ENCODE measurements around the gene SELENOM.
"Not testable (repeated sequence)": the region's sequence is repeated elsewhere in the genome, so short reads cannot be mapped to it uniquely, and the experiment has no call there.

The SELENOM gene

DNA sequence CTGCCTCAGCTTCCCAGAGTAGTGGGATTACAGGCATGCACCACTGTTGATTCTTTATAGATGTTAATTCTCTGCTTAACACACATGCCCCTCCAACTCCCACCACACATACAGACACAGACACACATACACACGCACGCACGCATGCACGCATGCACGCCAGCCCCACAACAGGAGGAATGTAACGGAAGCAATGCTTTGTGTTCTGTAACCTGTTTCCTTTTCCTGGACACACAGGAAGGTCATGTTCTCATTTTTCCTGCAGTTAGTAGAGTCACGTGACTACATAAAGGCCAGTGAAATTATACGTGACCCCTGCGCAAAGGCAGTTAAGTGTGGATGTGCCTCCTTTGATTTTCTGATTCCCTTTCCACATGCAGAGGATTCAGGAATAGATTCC, 34.2 kb downstream of the SELENOM start:
- DNase-seq, result not testable (repeated sequence)

GRCh38 chr22:31069691-31070314, 37.6 kb downstream of the SELENOM start:
- DNase-seq, result not testable (repeated sequence)

GRCh38 chr22:31068970-31069369, 38.4 kb downstream of the SELENOM start:
- no peak for DNase-seq

DNA sequence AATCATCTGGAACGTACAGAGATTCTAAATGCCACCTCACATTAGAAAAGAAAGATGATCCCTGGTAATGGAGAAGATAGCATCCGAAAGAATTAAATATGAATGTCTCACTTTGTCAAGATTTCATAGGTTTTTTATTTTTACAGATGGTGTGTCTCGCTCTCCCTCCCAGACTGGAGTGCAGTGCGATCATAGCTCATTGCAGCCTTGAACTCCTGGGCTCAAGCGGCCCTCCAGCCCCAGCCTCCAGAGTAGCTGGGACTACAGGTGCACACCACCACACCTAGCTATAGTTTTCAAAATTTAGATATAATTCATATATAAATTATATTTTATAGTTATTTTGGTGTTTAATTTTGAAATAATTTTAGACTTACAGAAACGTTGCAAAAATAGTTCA, 43.0 kb downstream of the SELENOM start:
- no peak for DNase-seq

DNA sequence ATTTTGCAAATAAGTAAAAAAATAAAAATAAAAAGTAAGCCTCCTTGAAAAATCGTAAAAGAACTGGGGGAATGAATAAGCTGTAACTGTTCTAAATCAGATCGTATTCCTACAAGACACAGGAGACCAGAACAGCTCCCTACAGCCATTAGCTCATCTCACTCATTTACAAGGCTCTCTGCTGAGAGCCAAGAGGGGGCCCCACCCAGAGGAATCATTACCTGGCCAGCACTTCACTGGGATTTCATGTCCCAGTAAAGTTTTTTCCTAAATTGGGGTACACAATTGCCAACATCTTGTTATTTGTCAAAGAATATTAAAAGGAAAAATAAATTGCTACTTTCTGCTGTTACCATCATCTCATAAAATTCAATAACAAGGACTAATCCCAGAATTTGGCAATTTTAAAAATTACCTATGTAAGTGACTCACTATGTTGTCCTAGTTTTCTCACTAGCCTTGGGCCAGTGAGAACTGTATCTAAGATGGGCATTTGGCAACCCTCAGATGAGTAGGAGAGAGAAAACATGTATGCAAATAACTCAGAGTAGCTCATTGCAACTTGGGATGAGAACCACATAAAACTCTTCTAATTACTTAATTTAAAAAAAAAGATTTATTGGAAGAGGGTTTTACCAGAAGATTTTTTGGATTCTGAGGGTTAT, 44.7 kb downstream of the SELENOM start:
- no peak for DNase-seq

DNA sequence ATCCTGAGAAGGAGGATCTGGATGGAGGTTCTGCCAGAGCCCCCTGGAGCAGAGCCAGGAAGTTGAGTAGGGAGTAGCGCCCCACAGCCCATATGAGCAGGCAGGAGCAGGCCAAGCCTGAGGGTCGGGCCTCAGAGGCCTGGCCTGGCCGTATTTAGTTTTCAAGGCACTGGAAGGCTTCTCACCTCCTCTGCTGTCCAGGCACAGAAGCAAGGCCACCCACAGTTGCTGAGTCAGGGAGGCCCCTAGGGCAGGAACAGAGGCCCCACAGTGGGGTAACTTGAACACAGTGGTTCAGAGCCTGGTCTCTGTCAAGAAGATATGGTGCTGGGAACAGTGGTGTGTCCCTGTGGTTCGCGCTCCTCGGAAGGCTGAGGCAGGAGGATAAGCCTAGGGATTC, 47.7 kb downstream of the SELENOM start:
- not testable (repeated sequence) for DNase-seq

DNA sequence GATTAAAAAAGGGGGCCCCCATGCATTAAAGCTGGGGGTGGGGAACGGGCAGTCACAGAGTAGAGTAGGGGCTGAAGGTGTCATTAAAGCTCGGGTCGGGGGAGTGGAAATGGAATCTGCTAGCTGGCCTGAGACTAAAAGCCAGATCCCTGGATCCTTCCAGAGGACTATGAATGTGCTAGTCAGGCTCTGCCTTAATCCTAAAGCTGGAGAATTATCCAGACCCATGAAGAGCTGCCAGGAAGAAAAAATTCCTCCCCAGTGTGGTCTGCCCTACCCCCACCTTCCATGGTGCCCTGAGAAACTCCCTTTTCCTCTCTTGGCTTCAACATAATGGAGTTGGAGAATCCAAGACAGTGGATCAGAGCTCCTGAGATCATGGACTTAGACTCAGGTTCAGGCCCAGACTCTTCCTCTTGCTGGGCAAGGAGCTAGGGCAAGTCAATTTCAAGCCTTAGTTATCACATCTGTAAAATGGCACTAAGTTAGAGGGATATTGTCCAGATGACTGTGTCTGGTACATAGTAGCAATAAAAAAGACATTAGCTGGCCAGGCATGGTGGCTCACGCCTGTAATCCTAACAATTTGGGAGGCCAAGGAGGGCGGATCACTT, 50.3 kb downstream of the SELENOM start:
- no peak for DNase-seq

DNA sequence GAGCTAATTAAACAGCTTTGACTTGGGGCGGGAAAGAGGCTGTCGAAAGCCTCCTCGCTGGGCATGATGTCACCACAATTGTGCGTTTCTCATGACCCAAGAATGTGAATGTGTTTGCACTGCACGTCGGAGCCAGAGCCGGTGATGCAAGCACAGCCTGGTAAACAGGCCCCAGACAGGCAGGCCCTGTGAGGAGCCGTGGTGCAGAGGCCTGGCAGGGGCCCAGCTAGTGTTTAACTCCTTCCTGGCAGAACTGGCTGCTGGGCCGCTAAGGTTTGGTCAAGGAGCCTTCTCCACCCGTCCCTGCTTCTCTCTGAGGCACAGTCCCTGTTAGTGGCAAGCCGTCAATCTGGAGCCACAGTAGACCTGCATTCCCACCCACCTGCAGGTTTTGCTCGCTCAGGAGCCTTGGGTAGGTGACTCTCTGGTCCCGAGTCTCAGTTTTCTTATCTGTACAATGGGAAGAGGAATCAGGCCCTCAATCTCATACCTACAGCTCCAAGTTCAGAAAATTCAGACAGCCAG, 51.7 kb downstream of the SELENOM start:
- DNase-seq, result no peak

DNA sequence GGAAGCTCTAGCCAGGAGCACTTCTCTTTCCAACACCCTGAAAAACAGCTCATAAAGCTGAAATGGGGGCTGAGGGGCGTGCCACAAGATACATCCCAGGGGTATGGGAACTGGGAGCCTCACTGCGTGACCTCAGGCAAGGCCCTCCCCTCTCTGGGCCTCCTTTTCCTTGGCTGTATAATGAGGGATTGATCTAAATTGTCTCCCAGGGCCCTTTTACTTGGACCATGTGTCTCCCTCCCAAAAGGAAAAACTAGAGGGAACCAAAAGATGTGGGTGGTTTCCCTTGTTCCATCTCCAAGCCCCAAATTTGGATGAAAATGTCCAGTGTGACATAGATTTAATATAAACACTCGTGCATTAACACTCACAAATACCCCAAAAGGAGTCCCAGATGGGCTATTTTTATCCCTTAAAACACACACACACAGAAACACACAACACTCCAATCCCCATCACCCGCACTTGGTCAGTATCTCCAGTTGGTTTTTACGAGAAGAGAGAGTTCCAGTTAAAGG, 52.2 kb downstream of the SELENOM start:
- no peak for DNase-seq
